Esophagus muscularis mucosa (tissue), 4 donors: ENCODE measurements around the gene GBP4. TPM values are rescaled to one million over a fixed set of nuclear protein-coding genes. Genes with fewer than 3 reads are reported as not detected.

Experiments
- DNase-seq: peaks from one replicate; pipeline ENCODE4 v3.0.0-alpha.2; 2017; ENCODE audit errors: extremely low spot score
- H3K27ac ChIP-seq, 4 donors: fragments of 200-600 bp; sonication (generic); replicated peaks in 1 of 4; 1 replicate in 3 of 4; 2 replicates in 1 of 4; pipeline ENCODE4 v1.5.1; 2016 to 2019; ENCODE audit warnings: mild to moderate bottlenecking in 1 of 4
- H3K27me3 ChIP-seq, 4 donors: fragments of 200-600 bp; sonication (generic); one replicate each; pipeline versions ENCODE4 v1.5.1 to v1.6.0; 2016 to 2019
- H3K36me3 ChIP-seq, 4 donors: fragments of 200-600 bp; sonication (generic); one replicate each; pipeline ENCODE4 v1.5.1; 2016 to 2019
- H3K4me1 ChIP-seq, 4 donors: fragments of 200-600 bp; sonication (generic); one replicate each; pipeline ENCODE4 v1.5.1; 2016 to 2019
- H3K4me3 ChIP-seq, 4 donors: fragments of 200-600 bp; sonication (generic); 1 replicate in 2 of 4; 2 replicates in 2 of 4; pipeline ENCODE4 v1.5.1; 2016 to 2019; ENCODE audit warnings: mild to moderate bottlenecking in 4 of 4, moderate library complexity in 1 of 4
- H3K9me3 ChIP-seq, 4 donors: fragments of 200-600 bp; sonication (generic); 1 replicate in 3 of 4; 2 replicates in 1 of 4; pipeline ENCODE4 v1.5.1; 2016 to 2019
- EP300 ChIP-seq: sonication (generic); formaldehyde crosslinking; IDR thresholded peaks from one replicate; pipeline ENCODE4 v1.6.1; 2017; ENCODE audit warnings: antibody characterized with exemption
- POLR2A ChIP-seq: fragments of 450-650 bp; IDR thresholded peaks from one replicate; pipeline ENCODE4 v1.6.1; 2017; ENCODE audit warnings: antibody characterized with exemption, moderate library complexity, mild to moderate bottlenecking, low read depth
- POLR2AphosphoS5 ChIP-seq, 2 donors: sonication (generic); formaldehyde crosslinking; IDR thresholded peaks; one replicate each; pipeline ENCODE4 v1.6.1; 2017; ENCODE audit warnings: antibody characterized with exemption in 2 of 2
- WGBS: methylation state at CpG from one replicate; pipeline ENCODE4 v1.1.5; 2018; 5-methylcytosine and 5-hydroxymethylcytosine counted together
- intact Hi-C: fragments of 100-400 bp; cut with DNase I; formaldehyde crosslinking; loops from one replicate; pipeline ENCODE4 v1.15.1; 2023
- total RNA-seq, 4 donors: library from RNA; depleted of rRNA; stranded (reverse); fragments of >200 nt; gene quantifications; one replicate each; pipeline versions ENCODE4 v1.1.0 to v1.2.1, GENCODE V29; 2016
- TF ChIP-seq, protein P1 (sequence below), 3 experiments: fragments of 200-600 bp in 2 of 3; fragments of 450-650 bp in 1 of 3; sonication (generic) in 2 of 3; IDR thresholded peaks; one replicate each; pipeline ENCODE4 v1.5.1; 2017 to 2019; ENCODE audit warnings: antibody characterized with exemption in 3 of 3, mild to moderate bottlenecking in 2 of 3, moderate library complexity in 1 of 3

Gene GBP4
- total RNA-seq, 4 donors from 2014 or later: 4.1 to 9.6 (median 5.0) TPM

DNA sequence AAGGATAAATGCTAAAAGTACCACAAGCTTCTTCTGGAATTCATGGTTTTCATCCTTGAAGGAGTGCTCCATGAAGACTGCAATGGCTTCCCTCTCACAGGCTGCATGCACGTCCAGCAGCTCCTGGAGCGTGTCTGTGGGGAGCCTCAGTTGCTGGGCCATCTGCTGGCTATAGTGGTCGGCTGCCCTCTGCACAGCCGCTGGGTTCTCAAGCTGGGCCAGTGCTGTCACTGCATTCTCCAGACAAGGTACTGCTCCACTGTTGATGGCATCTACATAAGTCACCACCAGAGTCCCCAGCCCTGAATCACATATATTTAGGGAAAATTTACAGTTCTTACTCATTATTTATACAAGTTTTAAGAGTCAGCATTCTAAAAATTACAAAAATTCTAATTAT, 8.7 kb downstream of the GBP4 start:
- WGBS: 85% methylated on average over 4 of the region's 4 CpGs
- intact Hi-C loops: no loop called here
- TF ChIP-seq POLR2A (no peak), POLR2AphosphoS5 (IDR thresholded peaks at IDR 0.05) (no peak), EP300 (no peak)
- TF ChIP-seq, protein P1, sequence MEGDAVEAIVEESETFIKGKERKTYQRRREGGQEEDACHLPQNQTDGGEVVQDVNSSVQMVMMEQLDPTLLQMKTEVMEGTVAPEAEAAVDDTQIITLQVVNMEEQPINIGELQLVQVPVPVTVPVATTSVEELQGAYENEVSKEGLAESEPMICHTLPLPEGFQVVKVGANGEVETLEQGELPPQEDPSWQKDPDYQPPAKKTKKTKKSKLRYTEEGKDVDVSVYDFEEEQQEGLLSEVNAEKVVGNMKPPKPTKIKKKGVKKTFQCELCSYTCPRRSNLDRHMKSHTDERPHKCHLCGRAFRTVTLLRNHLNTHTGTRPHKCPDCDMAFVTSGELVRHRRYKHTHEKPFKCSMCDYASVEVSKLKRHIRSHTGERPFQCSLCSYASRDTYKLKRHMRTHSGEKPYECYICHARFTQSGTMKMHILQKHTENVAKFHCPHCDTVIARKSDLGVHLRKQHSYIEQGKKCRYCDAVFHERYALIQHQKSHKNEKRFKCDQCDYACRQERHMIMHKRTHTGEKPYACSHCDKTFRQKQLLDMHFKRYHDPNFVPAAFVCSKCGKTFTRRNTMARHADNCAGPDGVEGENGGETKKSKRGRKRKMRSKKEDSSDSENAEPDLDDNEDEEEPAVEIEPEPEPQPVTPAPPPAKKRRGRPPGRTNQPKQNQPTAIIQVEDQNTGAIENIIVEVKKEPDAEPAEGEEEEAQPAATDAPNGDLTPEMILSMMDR (IDR thresholded peaks at IDR 0.05): no peak

DNA sequence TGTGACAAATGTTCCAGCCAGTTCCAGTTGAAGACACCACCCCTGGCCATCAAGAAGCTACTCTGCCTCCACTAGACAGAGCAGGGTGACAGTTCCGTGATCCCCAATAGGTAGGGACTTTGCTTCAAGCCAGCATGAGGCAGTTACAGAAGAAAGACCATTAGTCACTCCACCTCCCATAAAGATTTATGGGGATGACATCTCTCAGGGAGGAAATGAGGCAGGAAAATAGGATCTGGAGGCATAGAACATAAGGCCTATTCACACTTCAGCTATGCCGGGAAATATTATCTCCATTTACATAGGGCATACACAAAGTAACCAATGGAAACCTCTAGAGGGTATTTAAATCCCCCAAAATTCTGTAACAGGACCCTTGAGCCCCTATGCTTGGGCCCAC, 19.4 kb downstream of the GBP4 start:
- Histone ChIP-seq H3K9me3 (peaks cover 0 to 6% (median 0%) of the 10 kb centered on the region in 4 donors), H3K27ac (no peak overlapping the region), H3K27me3 (no peaks in the 10 kb centered on the region), H3K4me3 (no peak overlapping the region), H3K4me1 (no peaks in the 10 kb centered on the region), H3K36me3 (peaks cover 0 to 18% (median 7%) of the 10 kb centered on the region in 4 donors)
- WGBS: 79% methylated on average over 2 of the region's 2 CpGs
- intact Hi-C loops: no loop called here
- no peak for DNase-seq
- TF ChIP-seq, protein P1 (IDR thresholded peaks at IDR 0.05): no peak
- TF ChIP-seq POLR2AphosphoS5 (IDR thresholded peaks at IDR 0.05): no peak
- no peak for TF ChIP-seq POLR2A
- no peak for TF ChIP-seq EP300

More for the DNA sequence above, 8.7 kb downstream of the GBP4 start:
- Histone ChIP-seq H3K4me3 (no peak overlapping the region), H3K4me1 (no peaks in the 10 kb centered on the region), H3K9me3 (no peaks in the 10 kb centered on the region), H3K27ac (no peak overlapping the region), H3K36me3 (peaks cover 0 to 43% (median 20%) of the 10 kb centered on the region in 4 donors), H3K27me3 (no peaks in the 10 kb centered on the region)
- no peak for DNase-seq

DNA sequence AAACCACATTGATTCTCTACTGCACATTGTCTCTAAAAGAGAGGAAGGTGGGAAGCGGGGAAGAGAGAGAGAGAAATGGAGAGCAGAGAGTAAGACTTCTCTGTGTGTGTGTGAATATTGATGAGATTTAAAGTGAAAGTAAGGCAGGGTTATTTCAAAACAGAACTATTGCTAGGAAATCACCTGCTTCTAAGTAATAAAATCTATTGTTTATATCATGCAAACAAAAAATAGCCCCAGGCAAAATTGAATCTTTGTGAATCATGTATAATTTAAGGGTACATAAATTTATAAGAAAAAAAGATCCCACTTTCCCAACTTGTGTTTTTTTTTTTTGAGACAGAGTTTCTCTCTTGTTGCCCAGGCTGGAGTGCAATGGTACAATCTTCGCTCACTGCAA, 21.8 kb downstream of the GBP4 start:
- no peak for DNase-seq
- no peaks in the 10 kb centered on the region for H3K4me1 ChIP-seq
- no peak overlapping the region for H3K4me3 ChIP-seq
- H3K36me3 ChIP-seq: no peaks in the 10 kb centered on the region
- intact Hi-C loops: no loop called here
- 94% methylated on average over 2 of the region's 2 CpGs for WGBS
- H3K27ac ChIP-seq: no peak overlapping the region
- no peaks in the 10 kb centered on the region for H3K9me3 ChIP-seq
- TF ChIP-seq POLR2AphosphoS5 (IDR thresholded peaks at IDR 0.05) (no peak), EP300 (no peak), POLR2A (no peak)
- TF ChIP-seq, protein P1 (IDR thresholded peaks at IDR 0.05): no peak
- H3K27me3 ChIP-seq: no peaks in the 10 kb centered on the region

DNA sequence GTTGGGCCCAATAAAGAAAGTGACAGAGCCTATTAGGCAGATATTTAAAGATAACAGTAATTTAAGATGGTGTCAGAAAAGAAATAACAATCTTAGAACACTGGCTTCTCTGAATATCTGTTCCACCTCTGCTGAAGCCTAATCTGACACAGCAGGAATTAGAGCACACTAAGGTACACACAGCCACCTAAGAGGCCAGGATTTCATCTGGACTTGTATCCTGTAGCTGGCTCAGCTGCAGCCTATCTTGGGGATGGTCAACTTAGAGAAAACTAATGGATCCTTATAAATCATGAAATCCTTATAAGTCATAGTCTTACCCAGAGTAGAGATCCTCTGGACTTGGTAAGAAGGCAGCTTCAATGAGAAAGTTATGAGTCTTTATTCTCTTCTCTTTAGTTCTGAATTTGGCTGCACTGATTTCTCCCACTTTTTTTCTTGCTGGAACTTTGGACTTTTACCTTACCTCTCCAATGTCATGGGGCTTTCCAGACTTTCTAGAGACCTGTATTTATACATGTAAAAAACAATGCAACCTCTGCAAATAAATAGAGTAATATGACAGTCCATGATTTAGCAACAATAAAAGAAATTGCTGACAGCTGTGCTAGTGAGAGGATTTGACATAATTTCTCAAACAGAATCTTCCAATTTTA, 23.0 kb downstream of the GBP4 start, which contains the start of gene GBP7:
Gene GBP7, minus strand, starts transcription at position 403 of the 656 bp plus-strand sequence. CDS start 4,068 bp downstream, outside the sequence.
- Histone ChIP-seq H3K9me3 (no peaks in the 10 kb centered on the region), H3K27ac (no peak within 1 kb of the TSS), H3K36me3 (no peaks in the 10 kb centered on the region), H3K4me3 (no peak within 1 kb of the TSS), H3K27me3 (no peaks in the 10 kb centered on the region), H3K4me1 (no peaks in the 10 kb centered on the region)
- DNase-seq: no peak
- intact Hi-C loops: no loop called here
- no peak for TF ChIP-seq EP300
- TF ChIP-seq, protein P1 (IDR thresholded peaks at IDR 0.05): no peak

DNA sequence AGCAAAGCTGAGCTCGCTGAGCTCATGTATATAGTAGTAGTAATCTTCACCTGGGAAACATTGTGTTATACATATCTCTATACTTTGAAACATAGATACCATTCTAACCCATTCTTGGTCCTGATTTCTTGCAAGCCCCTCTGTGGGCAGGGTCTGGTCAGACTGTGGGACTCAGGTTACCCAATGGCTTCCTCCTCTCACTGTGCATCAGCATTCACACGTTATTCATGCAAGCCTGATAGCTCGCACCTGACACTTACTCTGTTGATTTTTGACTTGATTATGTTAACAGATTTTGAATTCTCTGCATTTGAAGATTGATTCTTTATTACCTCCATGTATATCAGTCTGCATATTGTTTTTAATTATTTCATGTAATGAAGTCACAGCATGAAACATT, 24.3 kb downstream of the GBP4 start:
- no peaks in the 10 kb centered on the region for H3K36me3 ChIP-seq
- 94% methylated on average over 3 of the region's 3 CpGs for WGBS
- H3K4me3 ChIP-seq: no peak overlapping the region
- TF ChIP-seq POLR2A: no peak
- TF ChIP-seq, protein P1 (IDR thresholded peaks at IDR 0.05): no peak
- TF ChIP-seq POLR2AphosphoS5 (IDR thresholded peaks at IDR 0.05): no peak
- no peak for TF ChIP-seq EP300
- DNase-seq: no peak
- H3K27me3 ChIP-seq: no peaks in the 10 kb centered on the region
- no peaks in the 10 kb centered on the region for H3K4me1 ChIP-seq
- no peak overlapping the region for H3K27ac ChIP-seq
- intact Hi-C loops: no loop called here
- no peaks in the 10 kb centered on the region for H3K9me3 ChIP-seq
